ENCODE measurements around the gene PLAAT2. TPM values are rescaled to one million over a fixed set of nuclear protein-coding genes. Genes with fewer than 3 reads are reported as not detected.

PLAAT2 gene
- total RNA-seq, 1 experiment from 2014 or later, result 0.52 TPM

GRCh38 chr11:63564784-63565350 is 1.7 kb upstream of the PLAAT2 start:
- Mint-ChIP-seq H3K9me3 (peaks cover 0 to 1% of the 10 kb centered on the region in 2 experiments; a peak in 1 of 5 replicates), H3K36me3 (ENCODE audit: insufficient read depth in 1 of 3, low read depth in 3 of 3) (no peaks in the 10 kb centered on the region; a peak in 1 of 7 replicates), H3K27me3 (ENCODE audit: low read depth) (peaks cover 3% of the 10 kb centered on the region), H3K27ac (peak overlapping the region in 1 of 3 experiments; percentile 83; a peak in 1 of 7 replicates), H3K4me3 (no peak overlapping the region), H3K4me1 (peaks cover 17 to 38% of the 10 kb centered on the region in 2 experiments)
- H3K56ac ChIP-seq (ENCODE audit: insufficient read length, low read depth, low read length), result no peak overlapping the region
- no peak overlapping the region for H4K5ac ChIP-seq (ENCODE audit: insufficient read length, low read depth, low read length)
- no peak overlapping the region for H2AFZ ChIP-seq (ENCODE audit: low read length)
- H3K4me2 ChIP-seq (ENCODE audit: insufficient read depth, insufficient read length, low read length), result no peak overlapping the region
- H4K20me1 ChIP-seq (ENCODE audit: control insufficient read depth, insufficient read depth, insufficient read length), result no peaks in the 10 kb centered on the region
- no peak overlapping the region for H4K8ac ChIP-seq (replicated peaks; ENCODE audit: insufficient read length, low read depth, low read length)
- H2BK120ac ChIP-seq (ENCODE audit: low read depth, low read length, poor library complexity, severe bottlenecking), result no peak overlapping the region
- H2BK15ac ChIP-seq (ENCODE audit: low read depth, low read length), result no peak overlapping the region
- WGBS (ENCODE audit: extremely low coverage, insufficient read length, low lambda C conversion rate), result no CpG with 5 or more reads among the region's 4 CpGs
- no peak overlapping the region for H2BK20ac ChIP-seq (ENCODE audit: low read depth, low read length, poor library complexity, severe bottlenecking)
- H3K18ac ChIP-seq (ENCODE audit: insufficient read length, low read depth, low read length), result no peak overlapping the region
- H3K4me1 ChIP-seq (ENCODE audit: insufficient read depth, low read length), result peaks cover 3% of the 10 kb centered on the region; the same call in 1 of the 2 replicates
- H3K14ac ChIP-seq (ENCODE audit: insufficient read depth, low read length), result no peak overlapping the region
- no peaks in the 10 kb centered on the region for H3K27me3 ChIP-seq (ENCODE audit: insufficient read depth, low read length)
- no peak for DNase-seq
- no peaks in the 10 kb centered on the region for H3K79me1 ChIP-seq (ENCODE audit: insufficient read depth, low read depth, low read length, poor library complexity, severe bottlenecking)
- no peak for TF ChIP-seq CTCF (conservative IDR thresholded peaks at IDR 0.05)
- no peaks in the 10 kb centered on the region for H3K9me3 ChIP-seq (ENCODE audit: control insufficient read depth, low read depth, low read length)
- H3K27ac ChIP-seq (ENCODE audit: insufficient read length, low read depth, low read length), result no peak overlapping the region
- H2BK12ac ChIP-seq (ENCODE audit: insufficient read length, low read depth, low read length), result no peak overlapping the region
- H3K9ac ChIP-seq (ENCODE audit: extremely low read depth, insufficient read length, low read length), result no peak overlapping the region
- H3K4ac ChIP-seq (ENCODE audit: low read depth, low read length), result no peak overlapping the region
- H3K23ac ChIP-seq (ENCODE audit: insufficient read length, low read depth, low read length), result no peak overlapping the region
- H3K79me2 ChIP-seq (ENCODE audit: insufficient read depth, low read length), result no peaks in the 10 kb centered on the region
- H3K23me2 ChIP-seq (ENCODE audit: insufficient read length, low read depth, low read length, poor library complexity, severe bottlenecking), result no peaks in the 10 kb centered on the region
- no peak overlapping the region for H2BK5ac ChIP-seq (ENCODE audit: insufficient read length, low read length)
- H3T11ph ChIP-seq (ENCODE audit: low read length), result no peak overlapping the region
- H4K91ac ChIP-seq (ENCODE audit: insufficient read length, low read depth, low read length), result no peak overlapping the region
- no peak overlapping the region for H2AK5ac ChIP-seq (ENCODE audit: insufficient read length, low read length)
